ENCODE results near the gene COPS8. TPM values are rescaled to one million over a fixed set of nuclear protein-coding genes. Genes with fewer than 3 reads are reported as not detected.

COPS8 gene
- total RNA-seq, 2 donors from 2014 or later = 66.3 to 72.7 TPM

DNA sequence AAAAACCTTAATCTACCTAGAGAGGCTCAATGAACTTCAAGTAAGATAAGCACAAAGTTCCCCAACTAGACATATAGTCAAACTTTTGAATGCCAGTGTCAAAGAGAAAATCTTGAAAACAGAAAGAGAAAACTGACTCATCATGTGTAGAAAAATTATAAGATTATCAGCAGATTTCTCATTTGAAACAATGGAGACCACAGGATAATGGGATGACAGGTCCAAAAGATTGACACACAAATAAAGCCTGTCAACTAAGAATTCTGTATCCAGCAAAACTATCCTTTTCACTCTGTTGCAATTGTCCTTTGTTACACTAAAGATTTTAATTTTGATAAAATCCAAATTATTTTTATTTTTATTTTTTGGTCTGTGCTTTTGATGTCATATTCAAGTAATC is 61.6 kb downstream of the COPS8 start:
- Histone ChIP-seq H3K27ac (ENCODE audit: low read depth, low read length) (no peak overlapping the region), H3K4me3 (ENCODE audit: low read length) (no peak overlapping the region), H3K4me1 (ENCODE audit: control insufficient read depth, insufficient read depth, low read length) (no peaks in the 10 kb centered on the region), H3K36me3 (ENCODE audit: control insufficient read depth, insufficient read depth, low read length) (no peaks in the 10 kb centered on the region), H3K9ac (ENCODE audit: extremely low read depth, low read length, poor library complexity, severe bottlenecking) (no peak overlapping the region), H3K9me3 (ENCODE audit: control insufficient read depth, low read length) (peaks cover 26% of the 10 kb centered on the region), H3K27me3 (ENCODE audit: control insufficient read depth, insufficient read depth, low read length, poor library complexity, severe bottlenecking) (no peaks in the 10 kb centered on the region)
- TF ChIP-seq, protein P1, sequence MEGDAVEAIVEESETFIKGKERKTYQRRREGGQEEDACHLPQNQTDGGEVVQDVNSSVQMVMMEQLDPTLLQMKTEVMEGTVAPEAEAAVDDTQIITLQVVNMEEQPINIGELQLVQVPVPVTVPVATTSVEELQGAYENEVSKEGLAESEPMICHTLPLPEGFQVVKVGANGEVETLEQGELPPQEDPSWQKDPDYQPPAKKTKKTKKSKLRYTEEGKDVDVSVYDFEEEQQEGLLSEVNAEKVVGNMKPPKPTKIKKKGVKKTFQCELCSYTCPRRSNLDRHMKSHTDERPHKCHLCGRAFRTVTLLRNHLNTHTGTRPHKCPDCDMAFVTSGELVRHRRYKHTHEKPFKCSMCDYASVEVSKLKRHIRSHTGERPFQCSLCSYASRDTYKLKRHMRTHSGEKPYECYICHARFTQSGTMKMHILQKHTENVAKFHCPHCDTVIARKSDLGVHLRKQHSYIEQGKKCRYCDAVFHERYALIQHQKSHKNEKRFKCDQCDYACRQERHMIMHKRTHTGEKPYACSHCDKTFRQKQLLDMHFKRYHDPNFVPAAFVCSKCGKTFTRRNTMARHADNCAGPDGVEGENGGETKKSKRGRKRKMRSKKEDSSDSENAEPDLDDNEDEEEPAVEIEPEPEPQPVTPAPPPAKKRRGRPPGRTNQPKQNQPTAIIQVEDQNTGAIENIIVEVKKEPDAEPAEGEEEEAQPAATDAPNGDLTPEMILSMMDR (conservative IDR thresholded peaks at IDR 0.05) = no peak
- Mint-ChIP-seq H3K27ac (no peak overlapping the region), H3K4me3 (no peak overlapping the region), H3K9me3 (peaks cover 34% of the 10 kb centered on the region), H3K36me3 (ENCODE audit: low read depth) (peaks cover 10% of the 10 kb centered on the region), H3K4me1 (peaks cover 4% of the 10 kb centered on the region), H3K27me3 (ENCODE audit: insufficient read depth) (peaks cover 8% of the 10 kb centered on the region)
- no peak for DNase-seq

DNA sequence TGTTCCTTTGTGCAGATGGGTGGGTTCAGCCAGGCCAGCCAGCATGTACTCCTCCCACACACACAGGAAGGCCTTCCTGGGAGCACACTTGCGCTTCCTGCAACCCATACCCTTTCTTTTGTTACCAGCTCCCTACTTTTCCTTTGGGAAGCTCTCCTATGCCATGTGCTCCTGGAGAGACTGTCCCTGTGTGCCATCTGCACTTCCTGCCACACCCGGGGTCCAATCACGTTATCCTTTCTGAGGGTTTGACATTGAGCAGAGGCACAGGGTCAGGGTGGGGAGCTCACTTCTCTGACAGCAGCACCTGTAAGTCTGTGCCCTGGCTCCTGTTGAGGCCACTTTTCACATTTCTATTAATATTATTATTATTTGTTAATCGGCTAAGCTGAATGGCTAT is 62.9 kb downstream of the COPS8 start:
- Histone ChIP-seq H3K4me3 (ENCODE audit: low read length) (no peak overlapping the region), H3K9ac (ENCODE audit: extremely low read depth, low read length, poor library complexity, severe bottlenecking) (no peak overlapping the region), H3K27ac (ENCODE audit: low read depth, low read length) (no peak overlapping the region), H3K36me3 (ENCODE audit: control insufficient read depth, insufficient read depth, low read length) (no peaks in the 10 kb centered on the region), H3K27me3 (ENCODE audit: control insufficient read depth, insufficient read depth, low read length, poor library complexity, severe bottlenecking) (no peaks in the 10 kb centered on the region), H3K4me1 (ENCODE audit: control insufficient read depth, insufficient read depth, low read length) (no peaks in the 10 kb centered on the region), H3K9me3 (ENCODE audit: control insufficient read depth, low read length) (peaks cover 26% of the 10 kb centered on the region)
- H3K27ac Mint-ChIP-seq = no peak overlapping the region
- WGBS, 2 experiments (ENCODE audit: insufficient coverage in 1 of 2, insufficient read length in 1 of 2) = 90 to 95% methylated on average over 2 to 4 of the region's 4 CpGs
- H3K9me3 Mint-ChIP-seq = peaks cover 34% of the 10 kb centered on the region
- H3K36me3 Mint-ChIP-seq (ENCODE audit: low read depth) = peaks cover 10% of the 10 kb centered on the region
- H3K4me1 Mint-ChIP-seq = peaks cover 7% of the 10 kb centered on the region
- TF ChIP-seq, protein P1 (conservative IDR thresholded peaks at IDR 0.05) = no peak
- no peak for DNase-seq
- peaks cover 6% of the 10 kb centered on the region for H3K27me3 Mint-ChIP-seq (ENCODE audit: insufficient read depth)
- H3K4me3 Mint-ChIP-seq = no peak overlapping the region

DNA sequence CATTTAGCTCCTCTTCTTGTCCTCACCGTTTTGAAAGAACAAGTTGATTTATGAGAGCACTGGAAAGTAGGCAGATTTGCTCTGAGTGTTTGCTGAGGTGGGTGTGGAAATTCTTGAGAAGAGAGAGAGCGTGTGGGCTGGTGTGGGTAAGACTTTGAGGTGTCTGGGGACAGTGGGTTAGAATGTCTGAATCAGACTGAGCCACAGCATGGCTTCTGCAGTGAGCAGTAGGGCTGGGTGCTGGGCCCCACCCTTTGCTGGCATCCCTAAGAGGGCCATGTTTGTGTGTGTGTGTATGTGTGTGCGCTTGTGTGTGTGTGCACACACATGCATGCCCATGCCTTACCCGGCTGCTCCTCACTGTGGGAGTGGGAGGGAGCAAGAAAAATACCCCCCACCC is 63.7 kb downstream of the COPS8 start:
- no peaks in the 10 kb centered on the region for H3K36me3 ChIP-seq (ENCODE audit: control insufficient read depth, insufficient read depth, low read length)
- H3K4me3 Mint-ChIP-seq = no peak overlapping the region
- H3K27me3 Mint-ChIP-seq (ENCODE audit: insufficient read depth) = peaks cover 3% of the 10 kb centered on the region
- TF ChIP-seq, protein P1 (conservative IDR thresholded peaks at IDR 0.05) = no peak
- H3K9me3 Mint-ChIP-seq = peaks cover 34% of the 10 kb centered on the region
- 67 to 74% methylated on average over 1 to 3 of the region's 4 CpGs for WGBS, 2 experiments (ENCODE audit: insufficient coverage in 1 of 2, insufficient read length in 1 of 2)
- H3K9me3 ChIP-seq (ENCODE audit: control insufficient read depth, low read length) = peaks cover 26% of the 10 kb centered on the region
- no peak overlapping the region for H3K9ac ChIP-seq (ENCODE audit: extremely low read depth, low read length, poor library complexity, severe bottlenecking)
- H3K27ac ChIP-seq (ENCODE audit: low read depth, low read length) = no peak overlapping the region
- no peaks in the 10 kb centered on the region for H3K27me3 ChIP-seq (ENCODE audit: control insufficient read depth, insufficient read depth, low read length, poor library complexity, severe bottlenecking)
- H3K4me1 Mint-ChIP-seq = peaks cover 7% of the 10 kb centered on the region
- no peaks in the 10 kb centered on the region for H3K4me1 ChIP-seq (ENCODE audit: control insufficient read depth, insufficient read depth, low read length)
- H3K4me3 ChIP-seq (ENCODE audit: low read length) = no peak overlapping the region
- no peak overlapping the region for H3K27ac Mint-ChIP-seq
- DNase-seq = no peak
- peaks cover 10% of the 10 kb centered on the region for H3K36me3 Mint-ChIP-seq (ENCODE audit: low read depth)
